NB4 (cell line): ENCODE data around the gene MYO16.

Experiments
- DNase-seq: peaks from one replicate; pipeline ENCODE4 v3.0.0; 2010; ENCODE audit warnings: low read depth
- H3K4me3 ChIP-seq: one replicate; pipeline ENCODE4 v1.5.1; 2011; ENCODE audit warnings: mild to moderate bottlenecking, low read depth, low read length, moderate library complexity
- CTCF ChIP-seq: IDR thresholded peaks from one replicate; pipeline ENCODE4 v1.5.1; 2012; ENCODE audit warnings: low read depth, low read length
- MAX ChIP-seq: IDR thresholded peaks from 2 replicates; pipeline ENCODE4 v1.6.1; 2011; ENCODE audit warnings: low read depth, low read length
- MYC ChIP-seq: IDR thresholded peaks from 2 replicates; pipeline ENCODE4 v1.6.1; 2011; ENCODE audit warnings: low read depth, low read length
- POLR2A ChIP-seq: IDR thresholded peaks from 2 replicates; pipeline ENCODE4 v1.6.1; 2011; ENCODE audit warnings: mild to moderate bottlenecking; ENCODE audit not compliant: insufficient read length; ENCODE audit errors: extremely low read depth

The MYO16 gene

GRCh38 chr13:108700422-108701170, 71.2 kb downstream of the MYO16 start:
- no peak overlapping the region for H3K4me3 ChIP-seq
- TF ChIP-seq MYC (no peak), MAX (no peak), CTCF (no peak), POLR2A (no peak)
- no peak for DNase-seq

GRCh38 chr13:108702171-108702570, 72.8 kb downstream of the MYO16 start:
- no peak for DNase-seq
- no peak overlapping the region for H3K4me3 ChIP-seq
- TF ChIP-seq MAX, result no peak
- TF ChIP-seq POLR2A, result no peak
- TF ChIP-seq MYC, result no peak

GRCh38 chr13:108705031-108705430, 75.6 kb downstream of the MYO16 start:
- TF ChIP-seq POLR2A (no peak), MYC (no peak), MAX (no peak)
- no peak overlapping the region for H3K4me3 ChIP-seq
- DNase-seq, result no peak

- TF ChIP-seq MAX (no peak), MYC (no peak), POLR2A (no peak), CTCF (no peak)
- no peak for DNase-seq
- H3K4me3 ChIP-seq, result no peak overlapping the region
These were observed 78.2 kb downstream of the MYO16 start for GRCh38 chr13:108707584-108707983.

- no peak overlapping the region for H3K4me3 ChIP-seq
- no peak for TF ChIP-seq MYC
- TF ChIP-seq CTCF, result no peak
- TF ChIP-seq MAX, result no peak
- TF ChIP-seq POLR2A, result no peak
- DNase-seq, result no peak
These were observed 79.5 kb downstream of the MYO16 start for GRCh38 chr13:108708921-108709320.

GRCh38 chr13:108711386-108711785, 82.0 kb downstream of the MYO16 start:
- no peak for DNase-seq
- no peak overlapping the region for H3K4me3 ChIP-seq
- TF ChIP-seq CTCF, result no peak
- no peak for TF ChIP-seq MAX
- no peak for TF ChIP-seq MYC
- TF ChIP-seq POLR2A, result no peak
